Mesothelial cell of epicardium (in vitro differentiated cells): ENCODE measurements around the gene MYLK. TPM values are rescaled to one million over a fixed set of nuclear protein-coding genes. Genes with fewer than 3 reads are reported as not detected.

Experiments
- DNase-seq, 2 experiments: peaks; one replicate each; pipeline ENCODE4 v3.0.0; 2021; ENCODE audit warnings: low spot score in 2 of 2; ENCODE audit not compliant: unreplicated experiment in 2 of 2
- H3K27ac Mint-ChIP-seq: 2 replicates; pipeline ENCODE4 v1.8.0; 2021; ENCODE audit warnings: mixed read lengths
- H3K27me3 Mint-ChIP-seq: 2 replicates; pipeline ENCODE4 v1.8.0; 2021; ENCODE audit warnings: low read depth, mixed read lengths
- H3K36me3 Mint-ChIP-seq: 2 replicates; pipeline ENCODE4 v1.8.0; 2021; ENCODE audit warnings: mixed read lengths
- H3K4me1 Mint-ChIP-seq: 2 replicates; pipeline ENCODE4 v1.8.0; 2021; ENCODE audit warnings: mixed read lengths
- H3K4me3 Mint-ChIP-seq: 2 replicates; pipeline ENCODE4 v1.8.0; 2021; ENCODE audit warnings: mild to moderate bottlenecking, moderate library complexity, mixed read lengths
- H3K9me3 Mint-ChIP-seq: 2 replicates; pipeline ENCODE4 v1.8.0; 2021; ENCODE audit warnings: mixed read lengths
- total RNA-seq: library from RNA; stranded (reverse); gene quantifications from 3 replicates; pipeline ENCODE4 v1.2.1, GENCODE V29; 2021
- TF ChIP-seq, protein P1 (sequence below): fragments of 200-600 bp; sonication (generic); IDR thresholded peaks from one replicate; pipeline ENCODE4 v1.5.0; 2021; ENCODE audit warnings: antibody characterized with exemption; ENCODE audit not compliant: unreplicated experiment

Gene MYLK
- total RNA-seq, 1 donor from 2014 or later, result 14.3 TPM

DNA sequence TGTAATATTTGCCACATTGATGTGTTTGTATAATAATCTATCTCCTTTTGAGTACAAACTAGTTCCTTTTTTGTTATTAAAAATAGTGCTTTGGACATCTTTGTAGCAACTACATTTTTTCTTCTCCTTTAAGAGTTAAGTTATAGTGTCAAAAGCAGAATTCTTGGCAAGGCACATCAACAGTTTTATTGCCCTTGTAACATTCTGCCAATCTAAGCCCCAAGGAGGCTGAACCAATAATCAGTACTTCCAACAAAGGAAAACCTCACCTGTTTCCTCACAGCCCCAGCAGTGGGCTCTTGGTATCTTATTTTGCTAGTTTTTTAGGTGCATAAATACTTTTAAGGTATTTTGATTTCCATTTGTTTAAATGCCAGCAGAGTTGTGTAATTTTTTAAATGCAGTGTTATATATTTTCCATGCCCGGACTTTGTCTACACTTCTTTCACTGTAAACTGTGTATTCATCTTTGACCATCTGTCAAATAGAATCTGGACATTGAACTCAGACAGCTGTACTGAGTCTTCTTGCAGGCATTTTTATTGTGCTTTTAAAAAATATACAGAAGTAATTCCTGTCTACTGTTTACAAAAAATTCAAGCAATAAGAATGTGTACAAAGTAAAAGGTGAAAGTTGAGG lies 101.0 kb downstream of the MYLK start:
- peaks cover 2% of the 10 kb centered on the region for H3K27me3 Mint-ChIP-seq
- no peak overlapping the region for H3K27ac Mint-ChIP-seq
- peaks cover 28% of the 10 kb centered on the region for H3K4me1 Mint-ChIP-seq
- H3K36me3 Mint-ChIP-seq, result no peaks in the 10 kb centered on the region
- H3K9me3 Mint-ChIP-seq, result no peaks in the 10 kb centered on the region
- TF ChIP-seq, protein P1, sequence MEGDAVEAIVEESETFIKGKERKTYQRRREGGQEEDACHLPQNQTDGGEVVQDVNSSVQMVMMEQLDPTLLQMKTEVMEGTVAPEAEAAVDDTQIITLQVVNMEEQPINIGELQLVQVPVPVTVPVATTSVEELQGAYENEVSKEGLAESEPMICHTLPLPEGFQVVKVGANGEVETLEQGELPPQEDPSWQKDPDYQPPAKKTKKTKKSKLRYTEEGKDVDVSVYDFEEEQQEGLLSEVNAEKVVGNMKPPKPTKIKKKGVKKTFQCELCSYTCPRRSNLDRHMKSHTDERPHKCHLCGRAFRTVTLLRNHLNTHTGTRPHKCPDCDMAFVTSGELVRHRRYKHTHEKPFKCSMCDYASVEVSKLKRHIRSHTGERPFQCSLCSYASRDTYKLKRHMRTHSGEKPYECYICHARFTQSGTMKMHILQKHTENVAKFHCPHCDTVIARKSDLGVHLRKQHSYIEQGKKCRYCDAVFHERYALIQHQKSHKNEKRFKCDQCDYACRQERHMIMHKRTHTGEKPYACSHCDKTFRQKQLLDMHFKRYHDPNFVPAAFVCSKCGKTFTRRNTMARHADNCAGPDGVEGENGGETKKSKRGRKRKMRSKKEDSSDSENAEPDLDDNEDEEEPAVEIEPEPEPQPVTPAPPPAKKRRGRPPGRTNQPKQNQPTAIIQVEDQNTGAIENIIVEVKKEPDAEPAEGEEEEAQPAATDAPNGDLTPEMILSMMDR, result no peak
- H3K4me3 Mint-ChIP-seq, result no peak overlapping the region
- no peak for DNase-seq

DNA sequence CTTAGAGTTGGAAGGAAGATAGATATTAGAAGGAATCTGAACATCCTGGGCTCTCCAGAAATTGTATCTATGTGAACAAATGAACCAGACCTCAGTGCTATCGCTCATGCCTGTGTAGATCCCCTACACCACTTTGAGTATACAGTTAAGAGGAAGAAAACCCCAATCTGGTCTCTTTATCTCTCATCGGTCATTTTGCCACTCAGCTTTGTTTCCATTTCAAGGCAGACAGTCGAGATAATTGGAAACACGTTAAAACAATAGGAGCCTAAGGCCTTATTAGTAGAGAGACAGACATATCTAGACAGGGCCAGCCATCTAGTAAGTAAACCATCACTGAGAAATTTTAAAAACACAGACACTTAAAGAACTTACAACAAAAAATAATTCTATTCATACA lies 101.6 kb downstream of the MYLK start:
- TF ChIP-seq, protein P1, result no peak
- DNase-seq, result no peak
- H3K27ac Mint-ChIP-seq, result no peak overlapping the region

DNA sequence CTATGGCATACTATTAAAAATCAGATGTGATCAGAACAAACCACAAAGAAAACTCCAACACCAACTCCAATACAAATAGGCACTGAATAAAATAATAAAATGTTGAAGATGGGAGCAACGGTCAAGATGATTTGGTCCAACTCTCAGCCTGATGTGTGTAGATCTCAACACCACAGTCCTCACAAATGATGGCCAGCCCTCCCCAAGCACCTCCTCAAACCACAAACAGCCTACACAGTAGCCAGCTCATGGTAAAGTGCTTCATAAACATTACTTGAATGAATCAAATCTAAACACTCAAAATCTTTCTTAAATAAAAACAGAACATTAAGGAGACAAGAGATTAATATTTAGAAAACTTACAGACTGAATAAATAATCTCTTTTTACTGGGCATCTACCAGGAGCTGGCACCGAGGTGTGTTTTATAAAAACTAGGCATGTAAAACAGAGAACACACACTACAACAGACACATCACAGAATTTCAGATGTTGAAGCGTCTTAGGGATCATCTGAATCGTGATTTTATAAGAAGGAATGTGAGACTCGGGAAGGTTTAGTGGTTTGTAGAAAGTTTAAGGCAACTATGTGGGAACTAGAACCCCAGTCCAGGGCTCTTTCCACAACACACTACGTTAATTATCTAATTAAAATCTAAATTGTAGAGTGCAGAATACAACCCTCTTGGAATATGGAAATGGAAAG lies 102.4 kb downstream of the MYLK start:
- H3K36me3 Mint-ChIP-seq, result no peaks in the 10 kb centered on the region
- H3K4me1 Mint-ChIP-seq, result peaks cover 23% of the 10 kb centered on the region
- TF ChIP-seq, protein P1, result no peak

More for the DNA sequence above, 101.6 kb downstream of the MYLK start:
- Mint-ChIP-seq H3K27me3 (peaks cover 2% of the 10 kb centered on the region), H3K4me3 (no peak overlapping the region), H3K36me3 (no peaks in the 10 kb centered on the region), H3K4me1 (peaks cover 23% of the 10 kb centered on the region), H3K9me3 (no peaks in the 10 kb centered on the region)

DNA sequence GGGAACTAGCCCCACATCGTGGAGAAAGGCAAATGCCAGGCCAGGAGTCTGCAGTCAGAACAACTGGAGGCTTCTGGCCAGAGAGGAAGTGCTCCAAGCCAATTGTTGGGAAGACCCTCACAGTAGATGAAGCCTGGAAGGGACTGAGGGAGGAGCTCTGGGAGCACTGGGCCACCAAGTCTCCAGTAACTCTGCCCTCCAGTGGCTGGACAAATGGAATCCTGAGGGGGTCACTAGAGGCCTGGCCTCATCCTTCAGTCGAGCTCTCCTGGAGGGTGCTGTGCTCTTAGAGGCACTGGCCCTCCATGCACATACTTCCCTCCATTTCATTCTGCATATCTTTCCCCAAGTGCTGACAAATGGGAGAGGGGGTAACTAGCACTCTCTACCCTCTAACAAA lies 103.0 kb downstream of the MYLK start:
- TF ChIP-seq, protein P1, result no peak
- H3K4me1 Mint-ChIP-seq, result peaks cover 23% of the 10 kb centered on the region
- no peaks in the 10 kb centered on the region for H3K36me3 Mint-ChIP-seq
- no peak overlapping the region for H3K27ac Mint-ChIP-seq
- peaks cover 2% of the 10 kb centered on the region for H3K27me3 Mint-ChIP-seq
- no peak overlapping the region for H3K4me3 Mint-ChIP-seq
- H3K9me3 Mint-ChIP-seq, result no peaks in the 10 kb centered on the region
- DNase-seq, result no peak

More for the DNA sequence above, 102.4 kb downstream of the MYLK start:
- Mint-ChIP-seq H3K27me3 (peaks cover 2% of the 10 kb centered on the region), H3K27ac (no peak overlapping the region), H3K9me3 (no peaks in the 10 kb centered on the region), H3K4me3 (no peak overlapping the region)
- no peak for DNase-seq

DNA sequence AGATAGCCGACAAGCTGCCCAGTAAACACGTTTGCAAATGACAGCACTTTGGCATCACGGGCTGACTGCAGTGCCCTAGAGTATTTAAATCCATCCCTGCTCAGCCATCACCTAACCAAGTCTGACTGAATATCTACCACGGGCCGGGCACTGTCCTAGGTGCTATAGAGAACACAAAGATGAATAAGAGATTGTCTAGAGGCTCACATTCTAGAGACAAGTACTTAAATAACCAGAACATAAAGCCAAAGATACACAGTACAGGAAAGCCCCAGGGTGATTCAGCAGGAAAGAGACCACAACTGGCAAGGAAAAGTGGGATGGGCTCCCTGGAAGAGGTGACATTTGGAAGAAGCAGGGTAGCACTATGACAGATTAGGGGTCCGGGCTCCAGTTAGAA lies 103.5 kb downstream of the MYLK start:
- Mint-ChIP-seq H3K4me1 (peaks cover 23% of the 10 kb centered on the region), H3K36me3 (no peaks in the 10 kb centered on the region), H3K4me3 (no peak overlapping the region), H3K27ac (no peak overlapping the region), H3K27me3 (peaks cover 2% of the 10 kb centered on the region), H3K9me3 (no peaks in the 10 kb centered on the region)
- TF ChIP-seq, protein P1, result no peak
- no peak for DNase-seq
